Epithelial cell of esophagus (primary cell): ENCODE results near the gene JDP2.
A peak's percentile ranks its signal among the peaks of the same experiment; 100 is the strongest.

Experiments
- DNase-seq: peaks from one replicate; pipeline ENCODE4 v3.0.0; 2010; ENCODE audit warnings: low read depth
- H3K4me3 ChIP-seq: 2 replicates; pipeline ENCODE4 v1.5.1; 2011; ENCODE audit warnings: mild to moderate bottlenecking, low read length, control low read depth
- TF ChIP-seq, protein P1 (sequence below): IDR thresholded peaks from 2 replicates; pipeline ENCODE4 v1.5.1; 2011; ENCODE audit warnings: low read depth, mild to moderate bottlenecking, low read length, control low read depth, inconsistent platforms; ENCODE audit not compliant: insufficient read depth; ENCODE audit errors: missing control alignments

JDP2 gene

DNA sequence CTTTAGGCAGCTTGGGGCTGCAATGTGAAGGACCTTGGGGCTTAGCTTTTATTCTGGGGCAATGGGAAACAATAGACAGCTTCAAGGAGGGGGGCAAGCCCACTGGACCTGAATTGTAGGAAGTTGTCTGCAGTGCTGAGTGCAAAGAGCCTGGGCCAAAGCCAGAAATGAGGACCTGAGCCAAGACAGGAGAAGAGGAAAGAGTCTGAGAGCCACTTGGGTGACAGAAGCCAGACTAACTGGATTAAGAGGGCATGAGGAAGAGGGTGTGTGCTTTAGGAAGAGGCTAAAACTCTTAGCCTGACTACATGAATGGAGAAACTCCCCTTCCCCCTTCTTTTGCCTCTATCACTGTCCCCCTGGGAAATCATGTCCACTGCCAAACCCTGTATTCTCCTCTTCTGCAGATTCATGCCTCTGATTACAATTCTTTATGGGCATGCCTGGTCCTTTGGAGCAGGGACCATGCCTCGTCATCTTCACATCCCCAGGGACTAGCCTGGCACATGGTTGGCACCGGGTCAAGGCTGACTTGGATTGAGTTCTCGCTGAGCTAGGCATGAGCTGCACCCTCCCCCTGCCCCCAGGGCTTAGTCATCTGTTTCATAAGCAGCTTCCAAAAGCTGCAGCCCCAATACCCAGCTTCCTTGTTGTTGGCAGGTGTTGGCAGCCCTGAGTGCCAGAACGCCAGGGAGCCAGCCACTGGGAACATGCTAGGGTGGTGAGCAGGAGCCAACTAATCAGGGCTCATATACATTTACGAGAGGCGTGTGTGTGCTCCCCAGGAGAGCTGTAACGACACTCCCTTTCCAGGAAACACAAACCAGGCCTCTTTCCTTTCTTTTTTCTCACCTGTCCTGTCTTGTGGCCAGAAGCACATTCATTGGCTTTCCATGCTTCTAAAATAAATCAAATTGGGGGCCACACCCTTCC, 27.7 kb upstream of the JDP2 start:
- H3K4me3 ChIP-seq = no peak overlapping the region
- TF ChIP-seq, protein P1, sequence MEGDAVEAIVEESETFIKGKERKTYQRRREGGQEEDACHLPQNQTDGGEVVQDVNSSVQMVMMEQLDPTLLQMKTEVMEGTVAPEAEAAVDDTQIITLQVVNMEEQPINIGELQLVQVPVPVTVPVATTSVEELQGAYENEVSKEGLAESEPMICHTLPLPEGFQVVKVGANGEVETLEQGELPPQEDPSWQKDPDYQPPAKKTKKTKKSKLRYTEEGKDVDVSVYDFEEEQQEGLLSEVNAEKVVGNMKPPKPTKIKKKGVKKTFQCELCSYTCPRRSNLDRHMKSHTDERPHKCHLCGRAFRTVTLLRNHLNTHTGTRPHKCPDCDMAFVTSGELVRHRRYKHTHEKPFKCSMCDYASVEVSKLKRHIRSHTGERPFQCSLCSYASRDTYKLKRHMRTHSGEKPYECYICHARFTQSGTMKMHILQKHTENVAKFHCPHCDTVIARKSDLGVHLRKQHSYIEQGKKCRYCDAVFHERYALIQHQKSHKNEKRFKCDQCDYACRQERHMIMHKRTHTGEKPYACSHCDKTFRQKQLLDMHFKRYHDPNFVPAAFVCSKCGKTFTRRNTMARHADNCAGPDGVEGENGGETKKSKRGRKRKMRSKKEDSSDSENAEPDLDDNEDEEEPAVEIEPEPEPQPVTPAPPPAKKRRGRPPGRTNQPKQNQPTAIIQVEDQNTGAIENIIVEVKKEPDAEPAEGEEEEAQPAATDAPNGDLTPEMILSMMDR = no peak
- peak; percentile 98 for DNase-seq

DNA sequence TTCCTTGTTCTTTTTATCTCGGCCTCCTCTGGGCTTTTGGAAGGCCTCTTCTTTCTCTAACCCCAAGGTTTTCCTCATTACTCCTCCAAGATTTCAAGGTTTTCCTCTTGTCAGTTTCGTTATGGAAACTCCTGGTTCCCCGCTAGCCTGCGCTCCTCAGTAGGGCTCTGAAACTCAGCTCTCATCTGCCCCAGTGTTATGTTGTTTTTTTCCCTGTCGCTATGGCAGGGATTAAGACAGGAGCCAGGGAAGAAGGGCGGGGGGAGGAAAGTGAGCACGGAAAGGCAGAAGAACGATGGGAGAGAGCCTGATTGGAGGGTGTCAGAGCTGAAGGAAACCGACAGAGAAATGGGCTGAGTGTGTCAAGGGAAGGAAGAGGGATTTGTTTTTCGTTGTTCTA, 26.5 kb upstream of the JDP2 start:
- DNase-seq = no peak
- no peak overlapping the region for H3K4me3 ChIP-seq

DNA sequence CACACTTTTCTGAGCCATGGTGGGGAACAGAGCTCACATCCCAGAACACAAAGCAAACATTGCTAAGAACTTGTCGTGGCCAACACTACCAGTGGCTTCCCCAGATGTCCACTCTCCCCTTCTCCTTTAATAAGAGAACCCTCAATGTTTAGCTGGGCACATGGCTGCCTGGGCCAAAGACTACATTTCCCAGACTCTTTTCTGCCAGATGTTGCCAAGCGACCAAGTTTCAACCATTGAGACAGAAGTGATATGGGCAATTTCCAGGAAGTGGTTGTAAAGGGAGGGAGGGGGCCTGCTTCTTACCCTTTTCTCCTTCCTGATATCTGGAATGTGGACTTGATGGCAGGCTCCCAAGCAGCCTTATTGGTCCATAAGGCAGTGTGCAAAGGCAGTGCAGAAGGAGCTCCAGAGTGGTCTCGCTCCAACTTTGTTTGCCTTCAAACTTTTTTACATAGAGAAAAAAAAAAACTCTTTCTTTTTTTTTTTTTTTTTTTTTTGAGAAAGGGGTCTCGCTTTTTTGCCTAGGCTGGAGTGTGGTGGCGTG, 24.9 kb upstream of the JDP2 start:
- no peak overlapping the region for H3K4me3 ChIP-seq
- TF ChIP-seq, protein P1 = no peak
- no peak for DNase-seq

More for the DNA sequence above, 26.5 kb upstream of the JDP2 start:
- TF ChIP-seq, protein P1 = no peak

DNA sequence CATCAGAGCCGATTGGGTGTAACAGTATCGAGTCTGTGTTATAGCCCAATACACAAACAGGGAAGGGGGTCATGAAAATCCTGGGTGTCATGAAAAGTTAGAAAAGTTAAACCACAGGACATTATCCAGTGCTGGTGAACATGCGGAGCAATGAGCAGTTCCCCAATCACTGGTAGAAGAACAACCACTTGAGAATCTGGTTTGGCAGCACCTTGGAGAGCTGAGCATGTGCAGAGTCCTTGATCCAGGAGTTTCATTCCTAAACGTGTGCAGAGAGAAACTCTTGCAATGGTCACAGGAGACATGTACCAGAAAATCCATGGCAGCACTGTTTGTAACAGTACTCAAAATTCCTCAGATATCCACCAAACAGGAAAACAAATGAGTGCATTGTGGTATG, 23.0 kb upstream of the JDP2 start:
- peak; percentile 27 for DNase-seq
- TF ChIP-seq, protein P1 = no peak
- H3K4me3 ChIP-seq = no peak overlapping the region

DNA sequence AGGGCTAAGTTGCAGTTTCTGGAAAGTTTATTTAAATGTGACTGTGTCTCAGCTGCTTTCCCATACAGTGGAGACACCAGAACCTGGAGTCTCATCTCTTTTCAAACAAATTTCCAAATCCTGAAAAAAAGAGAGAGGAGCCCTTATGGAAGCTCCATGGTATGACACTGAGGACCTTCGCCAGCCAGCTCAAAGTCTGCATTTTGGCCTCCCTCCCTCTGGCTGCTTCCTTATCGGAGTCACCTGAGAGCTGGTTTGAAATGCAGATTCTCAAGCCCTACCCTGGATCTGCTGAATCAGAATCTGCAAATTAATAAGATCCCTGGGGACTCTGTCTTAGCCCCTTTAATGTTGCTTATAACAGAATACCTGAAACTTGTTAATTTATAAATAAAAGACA, 21.7 kb upstream of the JDP2 start:
- TF ChIP-seq, protein P1 = no peak
- H3K4me3 ChIP-seq = no peak overlapping the region
- no peak for DNase-seq

DNA sequence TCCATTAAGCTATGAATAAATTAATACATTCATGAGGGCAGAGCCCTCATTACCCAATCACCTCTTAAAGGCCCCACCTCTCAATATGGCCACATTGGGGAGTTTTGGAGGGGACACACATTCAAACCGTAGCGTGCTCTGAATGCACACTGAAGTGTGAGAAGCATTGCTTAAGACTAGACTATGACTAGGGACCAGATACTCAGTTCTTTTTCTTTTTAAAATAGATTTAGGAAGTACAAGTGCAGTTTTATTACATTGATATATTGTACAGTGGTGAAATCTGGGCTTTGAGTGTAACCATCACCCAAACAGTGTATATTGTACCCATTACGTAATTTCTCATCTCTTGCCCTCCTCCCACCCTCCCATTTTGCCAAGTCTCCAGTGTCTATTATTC, 21.0 kb upstream of the JDP2 start:
- no peak for DNase-seq
- TF ChIP-seq, protein P1 = no peak
- H3K4me3 ChIP-seq = no peak overlapping the region
